ENCODE data around the gene MFSD8. TPM values are rescaled to one million over a fixed set of nuclear protein-coding genes. Genes with fewer than 3 reads are reported as not detected.
"Not testable (repeated sequence)": the region's sequence is repeated elsewhere in the genome, so short reads cannot be mapped to it uniquely, and the experiment has no call there.

Gene MFSD8
- total and polyA plus RNA-seq, 4 experiments from 2014 or later = 5.9 to 49.2 (median 25.4) TPM

DNA sequence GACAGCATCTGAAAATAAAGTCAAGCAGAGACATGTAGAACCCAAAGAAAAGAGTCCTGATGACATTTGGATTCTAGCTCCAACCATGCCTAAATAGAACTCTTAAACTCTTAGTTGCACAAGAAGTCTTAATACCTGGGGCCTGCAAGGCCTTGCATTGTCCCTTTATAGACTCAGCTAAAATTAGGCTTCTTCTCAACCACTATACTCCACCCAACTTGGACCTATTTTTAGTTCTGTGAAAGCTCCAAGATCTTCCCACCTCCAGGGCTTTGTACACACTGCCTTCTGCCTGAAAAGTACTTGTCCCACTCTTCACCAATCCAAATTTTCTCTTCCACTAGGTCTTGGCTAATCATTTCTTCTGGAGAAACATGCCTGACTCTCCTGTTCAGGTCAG is 47.8 kb downstream of the MFSD8 start:
- POLR2A ChIA-PET (ENCODE audit: partially characterized antibody) = interaction anchor here (1.5 kb wide), 1 partner anchor 36 kb away, joined by 3 read pairs; the partner anchor contains the start of gene PLK4

DNA sequence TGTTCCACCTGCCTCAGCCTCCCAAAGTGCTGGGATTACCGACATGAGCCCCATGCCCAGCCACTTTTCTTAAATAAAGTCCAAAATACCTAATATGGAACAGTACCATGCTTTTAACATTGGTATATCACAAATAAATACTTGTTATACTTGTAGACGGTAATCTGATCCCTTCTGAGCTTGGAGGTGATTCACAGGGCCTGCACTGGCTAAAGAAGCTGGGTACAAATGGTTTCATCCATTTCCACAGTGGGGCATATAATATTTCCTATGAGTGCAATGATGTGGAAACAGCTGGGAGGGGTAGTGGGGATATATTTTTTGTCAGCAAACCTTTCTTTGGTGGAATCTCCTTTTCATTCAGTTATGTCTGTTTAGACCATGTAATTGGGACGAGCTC is 48.5 kb downstream of the MFSD8 start:
- H3K36me3 ChIP-seq (ENCODE audit: insufficient read depth, low read length) = peaks cover 12% of the 10 kb centered on the region
- peaks cover 0 to 2% (median under 1%) of the 10 kb centered on the region in 4 donors for H3K4me1 Mint-ChIP-seq
- no peak for DNase-seq
- POLR2A ChIA-PET (ENCODE audit: partially characterized antibody) = interaction anchor here (1.5 kb wide), 1 partner anchor 35 kb away, joined by 3 read pairs; the partner anchor contains the start of gene PLK4
- no peak overlapping the region for H3K4me3 Mint-ChIP-seq
- H3K4me1 ChIP-seq (ENCODE audit: insufficient read depth, low read length) = no peaks in the 10 kb centered on the region
- H3K9me3 ChIP-seq (ENCODE audit: control insufficient read depth in 1 of 2, low read length in 2 of 2) = no peaks in the 10 kb centered on the region
- no peaks in the 10 kb centered on the region for H3K9me3 Mint-ChIP-seq
- no peaks in the 10 kb centered on the region for H3K27me3 ChIP-seq (ENCODE audit: insufficient read depth, low read length)
- CTCF ChIA-PET (ENCODE audit: partially characterized antibody) = interaction anchor here (0.9 kb wide), 1 partner anchor 243 kb away, joined by 3 read pairs; no protein-coding TSS in a partner anchor
- no peak overlapping the region for H3K4me3 ChIP-seq (ENCODE audit: low read length in 2 of 2)
- H3K27me3 Mint-ChIP-seq = no peaks in the 10 kb centered on the region
- H3K27ac Mint-ChIP-seq = no peak overlapping the region
- intact Hi-C loops (cut with micrococcal nuclease) = no loop called here
- H3K27ac ChIP-seq (ENCODE audit: low read depth, low read length) = no peak overlapping the region
- H3K36me3 Mint-ChIP-seq = peaks cover 31 to 33% of the 10 kb centered on the region in 2 donors

More for the DNA sequence above, 47.8 kb downstream of the MFSD8 start:
- CTCF ChIA-PET (ENCODE audit: partially characterized antibody) = interaction anchor here (0.9 kb wide), 1 partner anchor 242 kb away, joined by 3 read pairs; no protein-coding TSS in a partner anchor
- Mint-ChIP-seq H3K36me3 (peaks cover 31 to 38% of the 10 kb centered on the region in 2 donors), H3K4me3 (no peak overlapping the region), H3K4me1 (peaks cover 0 to 2% (median under 1%) of the 10 kb centered on the region in 4 donors), H3K27ac (peak overlapping the region in 1 of 7 donors; percentile 51), H3K27me3 (no peaks in the 10 kb centered on the region), H3K9me3 (no peaks in the 10 kb centered on the region)
- no peaks in the 10 kb centered on the region for H3K9me3 ChIP-seq (ENCODE audit: control insufficient read depth in 1 of 2, low read length in 2 of 2)
- peaks cover 12% of the 10 kb centered on the region for H3K36me3 ChIP-seq (ENCODE audit: insufficient read depth, low read length)
- no peak overlapping the region for H3K4me3 ChIP-seq (ENCODE audit: low read length in 2 of 2)
- intact Hi-C loops (cut with micrococcal nuclease) = no loop called here
- H3K27me3 ChIP-seq (ENCODE audit: insufficient read depth, low read length) = no peaks in the 10 kb centered on the region
- no peak for DNase-seq
- H3K27ac ChIP-seq (ENCODE audit: low read depth, low read length) = no peak overlapping the region
- no peaks in the 10 kb centered on the region for H3K4me1 ChIP-seq (ENCODE audit: insufficient read depth, low read length)

DNA sequence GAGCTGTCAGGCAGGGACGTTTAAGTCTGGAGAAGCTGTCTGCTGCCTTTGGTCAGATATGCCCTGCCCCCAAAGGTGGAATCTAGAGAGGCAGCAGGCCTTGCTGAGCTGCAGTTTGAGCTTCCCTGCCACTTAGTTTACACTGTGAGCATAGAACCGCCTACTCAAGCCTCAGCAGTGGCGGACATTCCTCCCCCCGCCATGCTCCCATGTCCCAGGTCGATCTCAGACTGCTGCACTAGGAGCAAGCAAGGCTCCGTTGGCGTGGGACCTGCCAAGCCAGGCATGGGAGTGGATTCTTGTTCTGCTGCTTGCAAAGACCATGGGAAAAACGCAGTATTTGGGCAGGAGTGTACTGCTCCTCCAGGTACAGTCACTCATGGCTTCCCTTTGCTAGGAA is 59.9 kb downstream of the MFSD8 start:
- H3K27ac Mint-ChIP-seq = no peak overlapping the region
- no peak for DNase-seq
- H3K27me3 Mint-ChIP-seq = no peaks in the 10 kb centered on the region
- Histone ChIP-seq H3K9me3 (ENCODE audit: control insufficient read depth in 1 of 2, low read length in 2 of 2) (no peaks in the 10 kb centered on the region), H3K36me3 (ENCODE audit: insufficient read depth, low read length) (no peaks in the 10 kb centered on the region), H3K4me3 (ENCODE audit: low read length in 2 of 2) (no peak overlapping the region), H3K4me1 (ENCODE audit: insufficient read depth, low read length) (no peaks in the 10 kb centered on the region), H3K27ac (ENCODE audit: low read depth, low read length) (no peak overlapping the region), H3K27me3 (ENCODE audit: insufficient read depth, low read length) (no peaks in the 10 kb centered on the region)
- H3K9me3 Mint-ChIP-seq = peaks cover 0 to 17% (median 2%) of the 10 kb centered on the region in 8 donors
- intact Hi-C loops (cut with micrococcal nuclease) = no loop called here
- peak overlapping the region in 1 of 8 donors; percentile 23 for H3K4me3 Mint-ChIP-seq
- POLR2A ChIA-PET (ENCODE audit: partially characterized antibody) = no interaction called here
- peaks cover 0 to 2% of the 10 kb centered on the region in 2 donors for H3K36me3 Mint-ChIP-seq
- CTCF ChIA-PET (ENCODE audit: partially characterized antibody) = no interaction called here
- H3K4me1 Mint-ChIP-seq = no peaks in the 10 kb centered on the region

DNA sequence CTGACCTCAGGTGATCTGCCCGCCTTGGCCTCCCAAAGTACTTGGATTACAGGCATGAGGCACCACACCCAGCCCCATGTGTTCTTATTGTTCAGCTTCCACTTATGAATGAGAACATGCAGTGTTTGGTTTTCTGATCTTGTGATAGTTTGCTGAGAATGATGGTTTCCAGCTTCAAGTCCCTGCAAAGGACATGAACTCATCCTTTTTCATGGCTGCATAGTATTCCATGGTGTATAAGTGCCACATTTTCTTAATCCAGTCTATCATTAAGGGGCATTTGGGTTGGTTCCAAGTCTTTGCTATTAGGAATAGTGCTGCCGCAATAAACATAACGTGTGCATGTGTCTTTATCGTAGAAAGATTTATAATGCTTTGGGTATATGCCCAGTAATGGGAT is 65.3 kb downstream of the MFSD8 start:
- H3K9me3 Mint-ChIP-seq = peaks cover 0 to 18% (median 2%) of the 10 kb centered on the region in 8 donors
- H3K4me3 ChIP-seq (ENCODE audit: low read length in 2 of 2); H3K4me1 Mint-ChIP-seq: not testable (repeated sequence)

DNA sequence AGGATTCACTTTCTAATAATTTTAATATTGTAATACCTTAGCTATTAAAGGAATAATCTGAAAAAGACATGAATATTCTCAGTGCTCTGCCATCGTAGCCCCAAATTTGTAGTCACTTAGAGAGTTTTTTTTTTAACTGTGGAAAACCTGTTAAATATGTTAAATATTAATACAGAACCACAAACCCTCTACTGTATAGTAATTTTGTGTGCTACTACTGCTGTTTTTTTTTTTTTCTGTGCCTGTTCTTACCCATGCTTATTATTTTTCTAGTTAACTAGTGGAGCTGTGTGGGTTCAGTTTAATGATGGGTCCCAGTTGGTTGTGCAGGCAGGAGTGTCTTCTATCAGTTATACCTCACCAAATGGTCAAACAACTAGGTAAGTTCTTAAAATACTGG is 68.4 kb downstream of the MFSD8 start:
- H3K4me1 Mint-ChIP-seq = peaks cover 0 to 3% (median 1%) of the 10 kb centered on the region in 4 donors
- H3K4me3 Mint-ChIP-seq = no peak overlapping the region
- Histone ChIP-seq H3K27ac (ENCODE audit: low read depth, low read length) (no peak overlapping the region), H3K27me3 (ENCODE audit: insufficient read depth, low read length) (no peaks in the 10 kb centered on the region), H3K36me3 (ENCODE audit: insufficient read depth, low read length) (no peaks in the 10 kb centered on the region), H3K4me1 (ENCODE audit: insufficient read depth, low read length) (no peaks in the 10 kb centered on the region), H3K9me3 (ENCODE audit: control insufficient read depth in 1 of 2, low read length in 2 of 2) (no peaks in the 10 kb centered on the region), H3K4me3 (ENCODE audit: low read length in 2 of 2) (no peak overlapping the region)
- H3K9me3 Mint-ChIP-seq = peaks cover 0 to 9% (median 0%) of the 10 kb centered on the region in 8 donors
- no peaks in the 10 kb centered on the region for H3K27me3 Mint-ChIP-seq
- POLR2A ChIA-PET (ENCODE audit: partially characterized antibody) = no interaction called here
- H3K36me3 Mint-ChIP-seq = peaks cover 0 to 7% of the 10 kb centered on the region in 2 donors
- no peak overlapping the region for H3K27ac Mint-ChIP-seq
- intact Hi-C loops (cut with micrococcal nuclease) = no loop called here
- no peak for DNase-seq
- CTCF ChIA-PET (ENCODE audit: partially characterized antibody) = no interaction called here

More for the DNA sequence above, 65.3 kb downstream of the MFSD8 start:
- H3K27me3 ChIP-seq (ENCODE audit: insufficient read depth, low read length); H3K36me3 ChIP-seq (ENCODE audit: insufficient read depth, low read length); POLR2A ChIA-PET (ENCODE audit: partially characterized antibody); DNase-seq; H3K4me3 Mint-ChIP-seq; CTCF ChIA-PET (ENCODE audit: partially characterized antibody); intact Hi-C loops (cut with micrococcal nuclease); H3K36me3 Mint-ChIP-seq; H3K9me3 ChIP-seq (ENCODE audit: control insufficient read depth in 1 of 2, low read length in 2 of 2); H3K4me1 ChIP-seq (ENCODE audit: insufficient read depth, low read length); H3K27ac Mint-ChIP-seq; H3K27ac ChIP-seq (ENCODE audit: low read depth, low read length); H3K27me3 Mint-ChIP-seq: not testable (repeated sequence)

DNA sequence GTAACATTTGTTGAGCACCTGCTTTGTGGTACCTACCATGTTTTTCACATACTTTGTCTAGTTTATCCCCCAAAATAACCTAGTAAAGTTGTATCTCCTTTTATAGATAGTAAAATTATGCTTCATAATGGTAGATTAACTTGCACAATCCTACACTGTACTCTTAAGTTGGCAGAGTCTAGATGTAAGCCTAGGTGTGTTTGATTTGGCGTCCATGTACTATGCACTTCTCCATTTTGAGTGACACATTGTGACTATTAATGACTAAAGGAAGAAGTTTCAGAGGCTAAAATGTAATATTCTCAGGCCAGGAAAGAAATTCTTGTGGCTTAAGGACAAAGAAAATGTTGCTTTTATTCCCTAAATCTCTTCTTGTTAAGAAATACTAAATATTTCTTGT is 68.9 kb downstream of the MFSD8 start:
- peaks cover 0 to 9% (median 0%) of the 10 kb centered on the region in 8 donors for H3K9me3 Mint-ChIP-seq
- no peak overlapping the region for H3K27ac Mint-ChIP-seq
- CTCF ChIA-PET (ENCODE audit: partially characterized antibody) = no interaction called here
- POLR2A ChIA-PET (ENCODE audit: partially characterized antibody) = no interaction called here
- no peaks in the 10 kb centered on the region for H3K36me3 ChIP-seq (ENCODE audit: insufficient read depth, low read length)
- no peak overlapping the region for H3K4me3 Mint-ChIP-seq
- H3K4me3 ChIP-seq (ENCODE audit: low read length in 2 of 2) = no peak overlapping the region
- intact Hi-C loops (cut with micrococcal nuclease) = no loop called here
- no peaks in the 10 kb centered on the region for H3K27me3 Mint-ChIP-seq
- no peak for DNase-seq
- no peaks in the 10 kb centered on the region for H3K27me3 ChIP-seq (ENCODE audit: insufficient read depth, low read length)
- peaks cover 0 to 7% of the 10 kb centered on the region in 2 donors for H3K36me3 Mint-ChIP-seq
- no peaks in the 10 kb centered on the region for H3K9me3 ChIP-seq (ENCODE audit: control insufficient read depth in 1 of 2, low read length in 2 of 2)
- peaks cover 0 to 3% (median 1%) of the 10 kb centered on the region in 4 donors for H3K4me1 Mint-ChIP-seq
- H3K27ac ChIP-seq (ENCODE audit: low read depth, low read length) = no peak overlapping the region
- no peaks in the 10 kb centered on the region for H3K4me1 ChIP-seq (ENCODE audit: insufficient read depth, low read length)

DNA sequence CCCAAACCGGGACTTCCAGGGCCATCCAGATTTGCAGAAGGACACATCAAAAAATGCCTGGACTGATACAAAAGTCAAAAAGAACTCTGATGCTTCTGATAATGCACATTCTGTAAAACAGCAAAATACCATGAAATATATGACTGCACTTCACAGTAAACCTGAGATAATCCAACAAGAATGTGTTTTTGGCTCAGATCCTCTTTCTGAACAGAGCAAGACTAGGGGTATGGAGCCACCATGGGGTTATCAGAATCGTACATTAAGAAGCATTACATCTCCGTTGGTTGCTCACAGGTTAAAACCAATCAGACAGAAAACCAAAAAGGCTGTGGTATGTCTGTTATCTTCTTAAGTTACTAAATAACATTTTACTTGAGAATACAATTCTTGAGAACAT is 75.1 kb downstream of the MFSD8 start:
- intact Hi-C loops (cut with micrococcal nuclease) = no loop called here
- Mint-ChIP-seq H3K9me3 (no peaks in the 10 kb centered on the region), H3K4me1 (peaks cover 0 to 9% (median 2%) of the 10 kb centered on the region in 4 donors), H3K27me3 (no peaks in the 10 kb centered on the region), H3K4me3 (no peak overlapping the region), H3K27ac (no peak overlapping the region), H3K36me3 (peaks cover 5% of the 10 kb centered on the region in 2 donors)
- Histone ChIP-seq H3K4me1 (ENCODE audit: insufficient read depth, low read length) (peaks cover 5% of the 10 kb centered on the region), H3K9me3 (ENCODE audit: control insufficient read depth in 1 of 2, low read length in 2 of 2) (no peaks in the 10 kb centered on the region), H3K27ac (ENCODE audit: low read depth, low read length) (no peak overlapping the region), H3K27me3 (ENCODE audit: insufficient read depth, low read length) (no peaks in the 10 kb centered on the region), H3K4me3 (ENCODE audit: low read length in 2 of 2) (no peak overlapping the region), H3K36me3 (ENCODE audit: insufficient read depth, low read length) (no peaks in the 10 kb centered on the region)
- ChIA-PET CTCF (ENCODE audit: partially characterized antibody) (no interaction called here), POLR2A (ENCODE audit: partially characterized antibody) (interaction anchor here (1.9 kb wide), 1 partner anchor 9 kb away, joined by 9 read pairs; the partner anchor contains the start of gene PLK4)
- no peak for DNase-seq
